Measurements from ENCODE around the gene GBGT1. TPM values are rescaled to one million over a fixed set of nuclear protein-coding genes. Genes with fewer than 3 reads are reported as not detected.
A peak's percentile ranks its signal among the peaks of the same experiment; 100 is the strongest.

The GBGT1 gene
- total and polyA plus RNA-seq, 9 of the 15 experiments (the other 6 are each of a cell fraction or from before 2014, with no cell fraction given) = 0.55 to 25.8 (median 13.7) TPM

GRCh38 chr9:133149130-133150015 lies 14.3 kb downstream of the GBGT1 start (continued):
- peak in 1 of 3 experiments; percentile 92; a peak in 2 of 6 replicates for TF ChIP-seq ZBTB11 (CRISPR knock-in tag; IDR thresholded peaks at IDR 0.05)
- no peak for TF ChIP-seq ELF2 (CRISPR knock-in tag; IDR thresholded peaks at IDR 0.05)
- no peak for TF ChIP-seq SMAD1 (IDR thresholded peaks at IDR 0.05; ENCODE audit: low read depth, low read length, partially characterized antibody)
- TF ChIP-seq ELF1 (tag; IDR thresholded peaks at IDR 0.05) = no peak
- TF ChIP-seq, protein P1, sequence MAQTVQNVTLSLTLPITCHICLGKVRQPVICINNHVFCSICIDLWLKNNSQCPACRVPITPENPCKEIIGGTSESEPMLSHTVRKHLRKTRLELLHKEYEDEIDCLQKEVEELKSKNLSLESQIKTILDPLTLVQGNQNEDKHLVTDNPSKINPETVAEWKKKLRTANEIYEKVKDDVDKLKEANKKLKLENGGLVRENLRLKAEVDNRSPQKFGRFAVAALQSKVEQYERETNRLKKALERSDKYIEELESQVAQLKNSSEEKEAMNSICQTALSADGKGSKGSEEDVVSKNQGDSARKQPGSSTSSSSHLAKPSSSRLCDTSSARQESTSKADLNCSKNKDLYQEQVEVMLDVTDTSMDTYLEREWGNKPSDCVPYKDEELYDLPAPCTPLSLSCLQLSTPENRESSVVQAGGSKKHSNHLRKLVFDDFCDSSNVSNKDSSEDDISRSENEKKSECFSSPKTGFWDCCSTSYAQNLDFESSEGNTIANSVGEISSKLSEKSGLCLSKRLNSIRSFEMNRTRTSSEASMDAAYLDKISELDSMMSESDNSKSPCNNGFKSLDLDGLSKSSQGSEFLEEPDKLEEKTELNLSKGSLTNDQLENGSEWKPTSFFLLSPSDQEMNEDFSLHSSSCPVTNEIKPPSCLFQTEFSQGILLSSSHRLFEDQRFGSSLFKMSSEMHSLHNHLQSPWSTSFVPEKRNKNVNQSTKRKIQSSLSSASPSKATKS (CRISPR knock-in tag; IDR thresholded peaks at IDR 0.05) = no peak
- no peak for TF ChIP-seq ZNF57 (CRISPR knock-in tag; IDR thresholded peaks at IDR 0.05)
- TF ChIP-seq KAT2B (IDR thresholded peaks at IDR 0.05; ENCODE audit: low read depth, low read length) = no peak
- TF ChIP-seq ZSCAN32 (CRISPR knock-in tag; IDR thresholded peaks at IDR 0.05) = 0 out of 2 replicates have a peak, but pooled peaks have one; percentile 22
- TF ChIP-seq, protein P2, sequence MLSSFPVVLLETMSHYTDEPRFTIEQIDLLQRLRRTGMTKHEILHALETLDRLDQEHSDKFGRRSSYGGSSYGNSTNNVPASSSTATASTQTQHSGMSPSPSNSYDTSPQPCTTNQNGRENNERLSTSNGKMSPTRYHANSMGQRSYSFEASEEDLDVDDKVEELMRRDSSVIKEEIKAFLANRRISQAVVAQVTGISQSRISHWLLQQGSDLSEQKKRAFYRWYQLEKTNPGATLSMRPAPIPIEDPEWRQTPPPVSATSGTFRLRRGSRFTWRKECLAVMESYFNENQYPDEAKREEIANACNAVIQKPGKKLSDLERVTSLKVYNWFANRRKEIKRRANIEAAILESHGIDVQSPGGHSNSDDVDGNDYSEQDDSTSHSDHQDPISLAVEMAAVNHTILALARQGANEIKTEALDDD (IDR thresholded peaks at IDR 0.05) = no peak
- TF ChIP-seq RBM22 (IDR thresholded peaks at IDR 0.05; ENCODE audit: low read depth, low read length, poor library complexity, severe bottlenecking) = peak; percentile 34
- no peak for TF ChIP-seq SREBF2 (CRISPR knock-in tag; IDR thresholded peaks at IDR 0.05)
- TF ChIP-seq, protein P3, sequence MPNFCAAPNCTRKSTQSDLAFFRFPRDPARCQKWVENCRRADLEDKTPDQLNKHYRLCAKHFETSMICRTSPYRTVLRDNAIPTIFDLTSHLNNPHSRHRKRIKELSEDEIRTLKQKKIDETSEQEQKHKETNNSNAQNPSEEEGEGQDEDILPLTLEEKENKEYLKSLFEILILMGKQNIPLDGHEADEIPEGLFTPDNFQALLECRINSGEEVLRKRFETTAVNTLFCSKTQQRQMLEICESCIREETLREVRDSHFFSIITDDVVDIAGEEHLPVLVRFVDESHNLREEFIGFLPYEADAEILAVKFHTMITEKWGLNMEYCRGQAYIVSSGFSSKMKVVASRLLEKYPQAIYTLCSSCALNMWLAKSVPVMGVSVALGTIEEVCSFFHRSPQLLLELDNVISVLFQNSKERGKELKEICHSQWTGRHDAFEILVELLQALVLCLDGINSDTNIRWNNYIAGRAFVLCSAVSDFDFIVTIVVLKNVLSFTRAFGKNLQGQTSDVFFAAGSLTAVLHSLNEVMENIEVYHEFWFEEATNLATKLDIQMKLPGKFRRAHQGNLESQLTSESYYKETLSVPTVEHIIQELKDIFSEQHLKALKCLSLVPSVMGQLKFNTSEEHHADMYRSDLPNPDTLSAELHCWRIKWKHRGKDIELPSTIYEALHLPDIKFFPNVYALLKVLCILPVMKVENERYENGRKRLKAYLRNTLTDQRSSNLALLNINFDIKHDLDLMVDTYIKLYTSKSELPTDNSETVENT (CRISPR knock-in tag; IDR thresholded peaks at IDR 0.05) = peak; percentile 96
- peak; percentile 98 for TF ChIP-seq HMGN3 (IDR thresholded peaks at IDR 0.05; ENCODE audit: borderline replicate concordance, extremely low read depth, insufficient read length, low read depth, low read length)
- no peak for TF ChIP-seq EP300 (IDR thresholded peaks at IDR 0.05; ENCODE audit: low read length)
- no peak for TF ChIP-seq CEBPG (CRISPR knock-in tag; IDR thresholded peaks at IDR 0.05)
- no peak for TF ChIP-seq CEBPG (tag; conservative IDR thresholded peaks at IDR 0.05 in 1 of 2, IDR thresholded peaks at IDR 0.05 in 1 of 2)
- TF ChIP-seq CSDE1 (IDR thresholded peaks at IDR 0.05) = no peak

Data from K562 (cell line).